Gastroesophageal sphincter (tissue), 3 donors: ENCODE measurements around the gene ULK2.

ENCODE experiments used
- CTCF ChIP-seq, 4 experiments: fragments of 200-600 bp in 2 of 4; fragments of 450-650 bp in 2 of 4; sonication (generic) in 1 of 4; IDR thresholded peaks; one replicate each; pipeline ENCODE4 v1.5.1; 2017 to 2019; ENCODE audit warnings: antibody characterized with exemption in 4 of 4, mild to moderate bottlenecking in 2 of 4, moderate library complexity in 2 of 4
- EP300 ChIP-seq: sonication (generic); formaldehyde crosslinking; IDR thresholded peaks from one replicate; pipeline ENCODE4 v1.6.1; 2017; ENCODE audit warnings: antibody characterized with exemption, mild to moderate bottlenecking
- POLR2AphosphoS5 ChIP-seq: sonication (generic); formaldehyde crosslinking; IDR thresholded peaks from one replicate; pipeline ENCODE4 v1.6.1; 2017; ENCODE audit warnings: antibody characterized with exemption

DNA sequence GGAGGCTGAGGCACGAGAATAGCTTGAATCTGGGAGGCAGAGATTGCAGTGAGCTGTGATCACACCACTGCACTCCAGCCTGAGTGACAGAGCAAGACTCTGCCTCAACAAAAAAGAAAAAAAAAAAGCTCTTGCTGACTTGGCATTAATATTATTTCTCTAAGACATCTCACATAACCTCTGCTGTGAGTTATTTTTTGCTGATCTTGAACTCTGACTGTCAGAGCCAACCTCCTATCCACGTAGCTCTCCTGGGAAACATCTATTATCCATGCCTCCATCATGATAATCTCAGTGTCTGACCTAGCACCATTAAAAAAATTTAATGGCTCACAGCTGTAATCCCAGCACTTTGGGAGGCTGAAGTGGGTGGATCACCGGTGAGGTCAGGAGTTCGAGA, 12.7 kb upstream of the ULK2 start:
- TF ChIP-seq EP300, result no peak
- TF ChIP-seq POLR2AphosphoS5, result no peak
- no peak for TF ChIP-seq CTCF (IDR thresholded peaks at IDR 0.05)
